SIG-M5 treated with dmso at 0.1 percent for 504 hours (cell line): ENCODE results near the gene SRP68.
"Not testable (repeated sequence)": the region's sequence is repeated elsewhere in the genome, so short reads cannot be mapped to it uniquely, and the experiment has no call there.

Experiments used
- DNase-seq: peaks from one replicate; lab custom pipeline; 2025; ENCODE audit not compliant: unreplicated experiment; lab: John Stamatoyannopoulos, UW

SRP68 gene

GRCh38 chr17:76090517-76091129 lies 18.3 kb upstream of the SRP68 start:
- no peak for DNase-seq

- DNase-seq: no peak
Measured at GRCh38 chr17:76089680-76090516, 17.6 kb upstream of the SRP68 start.

GRCh38 chr17:76088868-76089576 lies 16.7 kb upstream of the SRP68 start:
- no peak for DNase-seq

- DNase-seq: no peak
Measured at GRCh38 chr17:76088041-76088867, 15.9 kb upstream of the SRP68 start.

GRCh38 chr17:76087531-76087930 lies 15.2 kb upstream of the SRP68 start:
- DNase-seq: no peak

GRCh38 chr17:76086384-76086783 lies 14.1 kb upstream of the SRP68 start:
- DNase-seq: no peak

GRCh38 chr17:76085731-76086366 lies 13.5 kb upstream of the SRP68 start:
- no peak for DNase-seq

- no peak for DNase-seq
Measured at GRCh38 chr17:76085066-76085730, 12.9 kb upstream of the SRP68 start.

- DNase-seq: no peak
Measured at GRCh38 chr17:76083536-76084182, 11.3 kb upstream of the SRP68 start.

- no peak for DNase-seq
Measured at GRCh38 chr17:76082326-76083251, 10.3 kb upstream of the SRP68 start.

- no peak for DNase-seq
Measured at GRCh38 chr17:76081295-76082210, 9.2 kb upstream of the SRP68 start.

- no peak for DNase-seq
Measured at GRCh38 chr17:76080768-76081287, 8.5 kb upstream of the SRP68 start.

- no peak for DNase-seq
Measured at GRCh38 chr17:76079956-76080767, 7.8 kb upstream of the SRP68 start.

- no peak for DNase-seq
Measured at GRCh38 chr17:76079535-76079955, 7.2 kb upstream of the SRP68 start.

- DNase-seq: no peak
Measured at GRCh38 chr17:76078860-76079534, 6.7 kb upstream of the SRP68 start, which contains the start of gene ZACN. ZACN (plus strand) TSS chr17:76079182; CDS start chr17:76079265, 83 bp downstream.

GRCh38 chr17:76078370-76078769 lies 6.1 kb upstream of the SRP68 start:
- not testable (repeated sequence) for DNase-seq
